Adrenal gland (tissue), 12 donors: ENCODE results near the gene LIG4. TPM values are rescaled to one million over a fixed set of nuclear protein-coding genes. Genes with fewer than 3 reads are reported as not detected.

Source experiments
- DNase-seq, 7 donors: peaks; one replicate each; pipeline ENCODE4 v3.0.0-alpha.2; 2019 to 2020
- H3K27ac ChIP-seq, 5 donors: fragments of 200-600 bp; sonication (generic) in 4 of 5; 1 replicate in 3 of 5; 2 replicates in 2 of 5; pipeline versions ENCODE4 v1.5.1 to v1.8.0; 2016 to 2020; ENCODE audit warnings: mild to moderate bottlenecking in 1 of 5
- H3K27me3 ChIP-seq: fragments of 200-600 bp; 2 replicates; pipeline ENCODE4 v1.8.0; 2021
- H3K36me3 ChIP-seq, 2 donors: fragments of 200-600 bp; replicated peaks in 1 of 2; 1 replicate in 1 of 2; 2 replicates in 1 of 2; pipeline versions ENCODE4 v1.5.1 to v1.8.0; 2018 to 2022
- H3K4me1 ChIP-seq, 2 donors: fragments of 200-600 bp; replicated peaks in 1 of 2; 1 replicate in 1 of 2; 2 replicates in 1 of 2; pipeline versions ENCODE4 v1.5.1 to v1.8.0; 2018 to 2021
- H3K4me3 ChIP-seq, 4 donors: fragments of 200-600 bp; sonication (generic) in 3 of 4; one replicate each; pipeline ENCODE4 v1.5.1; 2016 to 2018
- H3K9me3 ChIP-seq, 3 donors: fragments of 200-600 bp; sonication (generic) in 1 of 3; replicated peaks in 1 of 3; 1 replicate in 2 of 3; 2 replicates in 1 of 3; pipeline versions ENCODE4 v1.5.1 to v1.8.0; 2016 to 2021
- POLR2A ChIP-seq, 2 donors: fragments of 450-650 bp; IDR thresholded peaks; one replicate each; pipeline ENCODE4 v1.6.1; 2017; ENCODE audit warnings: antibody characterized with exemption in 2 of 2, mild to moderate bottlenecking in 2 of 2, moderate library complexity in 1 of 2
- whole genome bisulfite sequencing, 4 donors: extraction: QIAGEN DNeasy Blood & Tissue Kit in 2 of 4; methylation state at CpG; one replicate each; pipeline versions ENCODE4 v1.1.5 to v1.1.7; 2013 to 2017; 5-methylcytosine and 5-hydroxymethylcytosine counted together
- intact Hi-C, 2 donors: fragments of 100-400 bp; cut with DNase I; formaldehyde crosslinking; loops; one replicate each; pipeline versions ENCODE4 v1.14.1 to v1.15.0; 2022 to 2023
- polyA plus RNA-seq, 3 donors: library from polyadenylated mRNA; stranded (reverse); fragments of 200-250 nt in 2 of 3; fragments of 350-450 nt in 1 of 3; fragmentation: Illumina TruSeq in 1 of 3; extraction: RNeasy Lipid Tissue Mini Kit (QIAGEN cat#74804) in 1 of 3; gene quantifications; one replicate each; pipeline ENCODE4 v1.2.3, GENCODE V29; 2013 to 2014
- total RNA-seq, 9 donors: library from RNA; depleted of rRNA in 4 of 9; stranded (reverse); fragments of >200 nt in 4 of 9; fragments of 120-200 nt in 1 of 9; fragmentation: NEBNext Ultra II Directional in 1 of 9; extraction: Animal tissue kit (Norgen Biotek cat#: 25700) in 1 of 9; gene quantifications; one replicate each; pipeline versions ENCODE4 v1.1.0 to v1.2.4, GENCODE V29; 2013 to 2023
- TF ChIP-seq, protein P1 (sequence below), 6 experiments: fragments of 450-650 bp in 4 of 6; fragments of 200-600 bp in 2 of 6; sonication (generic) in 1 of 6; IDR thresholded peaks; 1 replicate in 5 of 6; 2 replicates in 1 of 6; pipeline versions ENCODE4 v1.5.1 to v1.8.0; 2016 to 2021; ENCODE audit warnings: antibody characterized with exemption in 6 of 6, mild to moderate bottlenecking in 2 of 6, moderate library complexity in 1 of 6
- donor health status: healthy with polysubstance abuse.
- donor health status: Bipolar disorder and iron deficiency.
- donor health status: DM: yes; HTN: yes; CAD: no.
- donor health status: DM: no; HTN: no; CAD: no.
- donor health status: DM: no; HTN: no; CAD: no.
- donor health status: DM: yes; HTN: yes; CAD: no.

LIG4 gene
- total and polyA plus RNA-seq, 12 donors: 5.9 to 20.1 (median 13.3) TPM

DNA sequence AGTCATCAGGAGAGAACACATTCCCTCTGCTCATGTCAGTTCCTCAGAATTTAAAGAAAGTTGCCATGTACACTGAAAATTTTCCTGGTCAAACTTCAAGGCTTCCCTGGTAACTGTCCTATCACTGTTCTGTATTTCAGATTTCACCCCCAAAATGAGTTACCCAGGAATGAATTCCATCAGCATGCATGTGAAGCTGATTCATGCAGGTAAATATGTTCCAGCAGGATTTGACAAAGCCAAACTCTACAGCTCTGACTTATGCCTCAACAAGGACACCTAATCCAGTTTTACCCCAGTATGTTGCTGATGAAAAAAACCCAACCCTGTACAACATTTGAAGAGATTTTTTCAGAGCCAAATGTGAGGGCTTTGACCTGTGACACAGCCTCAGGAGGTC, 21.5 kb downstream of the LIG4 start:
- intact Hi-C loops: no loop called here
- Histone ChIP-seq H3K4me1 (no peaks in the 10 kb centered on the region), H3K9me3 (no peaks in the 10 kb centered on the region), H3K27ac (no peak overlapping the region), H3K4me3 (no peak overlapping the region), H3K27me3 (peaks cover 3% of the 10 kb centered on the region), H3K36me3 (no peaks in the 10 kb centered on the region)
- no peak for DNase-seq
- TF ChIP-seq, protein P1, sequence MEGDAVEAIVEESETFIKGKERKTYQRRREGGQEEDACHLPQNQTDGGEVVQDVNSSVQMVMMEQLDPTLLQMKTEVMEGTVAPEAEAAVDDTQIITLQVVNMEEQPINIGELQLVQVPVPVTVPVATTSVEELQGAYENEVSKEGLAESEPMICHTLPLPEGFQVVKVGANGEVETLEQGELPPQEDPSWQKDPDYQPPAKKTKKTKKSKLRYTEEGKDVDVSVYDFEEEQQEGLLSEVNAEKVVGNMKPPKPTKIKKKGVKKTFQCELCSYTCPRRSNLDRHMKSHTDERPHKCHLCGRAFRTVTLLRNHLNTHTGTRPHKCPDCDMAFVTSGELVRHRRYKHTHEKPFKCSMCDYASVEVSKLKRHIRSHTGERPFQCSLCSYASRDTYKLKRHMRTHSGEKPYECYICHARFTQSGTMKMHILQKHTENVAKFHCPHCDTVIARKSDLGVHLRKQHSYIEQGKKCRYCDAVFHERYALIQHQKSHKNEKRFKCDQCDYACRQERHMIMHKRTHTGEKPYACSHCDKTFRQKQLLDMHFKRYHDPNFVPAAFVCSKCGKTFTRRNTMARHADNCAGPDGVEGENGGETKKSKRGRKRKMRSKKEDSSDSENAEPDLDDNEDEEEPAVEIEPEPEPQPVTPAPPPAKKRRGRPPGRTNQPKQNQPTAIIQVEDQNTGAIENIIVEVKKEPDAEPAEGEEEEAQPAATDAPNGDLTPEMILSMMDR (IDR thresholded peaks at IDR 0.05): no peak
- TF ChIP-seq POLR2A (IDR thresholded peaks at IDR 0.05): no peak

DNA sequence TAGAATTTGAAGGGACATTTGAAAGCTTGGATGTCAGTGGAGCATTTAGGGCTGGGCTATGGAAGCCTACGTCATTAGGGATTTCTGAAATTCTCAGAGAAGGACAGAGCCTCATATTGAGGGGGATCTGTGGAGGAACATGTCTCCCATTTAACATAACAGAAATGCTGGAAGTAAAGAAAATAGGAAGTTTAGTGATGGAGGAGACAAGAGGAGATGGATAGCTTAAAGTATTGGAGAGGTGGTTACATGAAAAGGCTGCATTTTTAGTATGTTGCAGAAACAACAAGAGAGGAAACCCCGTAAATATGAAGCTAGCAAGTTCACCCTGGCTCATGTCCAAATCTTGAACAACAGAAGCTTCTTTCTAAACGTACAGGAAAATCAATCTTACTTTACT, 24.4 kb downstream of the LIG4 start:
- Histone ChIP-seq H3K27ac (no peak overlapping the region), H3K4me1 (no peaks in the 10 kb centered on the region), H3K36me3 (no peaks in the 10 kb centered on the region), H3K4me3 (no peak overlapping the region), H3K9me3 (no peaks in the 10 kb centered on the region), H3K27me3 (no peaks in the 10 kb centered on the region)
- no peak for TF ChIP-seq POLR2A (IDR thresholded peaks at IDR 0.05)
- TF ChIP-seq, protein P1 (IDR thresholded peaks at IDR 0.05): no peak
- no peak for DNase-seq
- 42 to 57% (median 52%) methylated on average over 3 of the region's 3 CpGs for WGBS, 4 donors
- intact Hi-C loops: no loop called here

DNA sequence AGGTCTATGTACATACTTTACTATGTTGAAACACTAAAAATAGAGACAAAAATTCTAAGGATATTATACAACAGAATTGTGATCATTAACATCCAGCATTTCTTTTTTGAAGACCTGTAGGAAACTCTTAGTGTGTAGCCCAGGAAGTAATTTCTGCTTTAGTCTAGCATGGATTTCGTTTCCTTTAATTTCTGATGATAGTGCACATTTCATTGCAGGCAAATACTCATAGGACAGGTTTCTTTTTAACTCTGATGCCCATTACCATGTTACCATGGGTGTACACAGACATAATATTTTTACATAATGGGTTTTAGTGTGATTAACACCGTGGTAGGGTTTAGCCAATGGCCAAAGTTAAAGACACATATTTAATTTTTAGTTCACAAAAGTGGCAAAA, 27.1 kb downstream of the LIG4 start:
- H3K27ac ChIP-seq: no peak overlapping the region
- TF ChIP-seq, protein P1 (IDR thresholded peaks at IDR 0.05): no peak
- no peak for TF ChIP-seq POLR2A (IDR thresholded peaks at IDR 0.05)
- DNase-seq: no peak
- no peaks in the 10 kb centered on the region for H3K4me1 ChIP-seq
- intact Hi-C loops: no loop called here
- no peaks in the 10 kb centered on the region for H3K27me3 ChIP-seq
- H3K36me3 ChIP-seq: no peaks in the 10 kb centered on the region
- no peak overlapping the region for H3K4me3 ChIP-seq
- no peaks in the 10 kb centered on the region for H3K9me3 ChIP-seq
- 55 to 65% (median 59%) methylated on average over 2 of the region's 2 CpGs for WGBS, 4 donors

DNA sequence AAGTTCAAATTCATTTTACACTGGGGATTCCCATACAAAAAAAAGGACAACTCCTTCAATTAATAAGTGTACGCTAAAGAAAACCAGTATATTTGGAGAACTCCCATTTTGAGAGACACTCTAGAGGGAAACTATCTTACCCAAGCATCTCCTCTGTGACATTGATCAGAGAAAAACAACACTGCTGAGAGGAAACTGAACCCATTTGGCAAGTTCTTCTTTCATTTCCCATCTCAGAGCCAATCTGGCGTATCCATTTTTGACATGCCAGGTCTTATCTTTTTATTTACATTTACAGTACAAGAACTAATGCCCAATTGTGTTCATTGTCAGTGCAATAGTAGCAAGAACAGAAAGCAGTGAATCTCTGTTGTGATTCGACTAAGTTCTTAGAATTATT, 30.1 kb downstream of the LIG4 start:
- Histone ChIP-seq H3K27me3 (no peaks in the 10 kb centered on the region), H3K4me1 (no peaks in the 10 kb centered on the region), H3K4me3 (no peak overlapping the region), H3K36me3 (no peaks in the 10 kb centered on the region), H3K27ac (no peak overlapping the region), H3K9me3 (no peaks in the 10 kb centered on the region)
- WGBS, 4 donors: 68 to 78% (median 73%) methylated on average over 3 of the region's 3 CpGs
- no peak for TF ChIP-seq POLR2A (IDR thresholded peaks at IDR 0.05)
- TF ChIP-seq, protein P1 (IDR thresholded peaks at IDR 0.05): no peak
- intact Hi-C loops: no loop called here
- no peak for DNase-seq
